Fibroblast of peridontal ligament (primary cell): Measurements from ENCODE around the gene ZSWIM4.

ENCODE experiments used
- DNase-seq: peaks from one replicate; pipeline ENCODE4 v3.0.0-alpha.2; 2010; ENCODE audit errors: extremely low read depth

The ZSWIM4 gene

DNA sequence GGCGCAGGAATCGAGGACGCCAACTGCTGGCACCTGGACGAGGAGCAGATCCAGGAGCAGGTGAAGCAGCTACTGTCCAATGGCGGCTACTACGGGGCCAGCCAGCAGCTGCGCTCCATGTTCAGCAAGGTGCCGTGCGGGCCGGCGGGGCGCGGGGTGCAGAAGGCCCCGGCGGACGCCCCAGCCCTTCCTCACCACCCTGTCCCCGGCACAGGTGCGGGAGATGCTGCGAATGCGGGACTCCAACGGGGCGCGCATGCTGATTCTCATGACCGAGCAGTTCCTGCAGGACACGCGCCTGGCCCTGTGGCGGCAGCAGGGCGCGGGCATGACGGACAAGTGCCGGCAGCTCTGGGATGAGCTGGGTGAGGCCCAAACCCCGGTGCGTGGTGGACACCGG lies 13.6 kb downstream of the ZSWIM4 start:
- no peak for DNase-seq

DNA sequence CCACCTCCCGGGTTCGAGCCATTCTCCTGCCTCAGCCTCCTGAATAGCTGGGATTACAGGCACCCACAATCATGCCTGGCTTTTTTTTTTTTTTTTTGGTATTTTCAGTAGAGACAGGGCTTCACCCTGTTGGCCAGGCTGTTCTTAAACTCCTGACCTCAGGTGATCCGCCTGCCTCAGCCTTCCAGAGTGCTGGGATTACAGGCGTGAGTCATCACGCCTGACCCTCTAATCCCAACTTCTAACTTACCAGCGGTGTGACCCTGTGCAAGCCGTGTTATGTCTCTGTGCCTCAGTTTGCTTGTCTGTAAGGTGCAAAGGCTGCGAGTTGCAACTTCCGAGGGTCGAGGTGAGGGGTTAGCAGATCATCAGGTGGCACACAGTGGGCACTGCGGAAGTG lies 17.3 kb downstream of the ZSWIM4 start:
- DNase-seq, result no peak

DNA sequence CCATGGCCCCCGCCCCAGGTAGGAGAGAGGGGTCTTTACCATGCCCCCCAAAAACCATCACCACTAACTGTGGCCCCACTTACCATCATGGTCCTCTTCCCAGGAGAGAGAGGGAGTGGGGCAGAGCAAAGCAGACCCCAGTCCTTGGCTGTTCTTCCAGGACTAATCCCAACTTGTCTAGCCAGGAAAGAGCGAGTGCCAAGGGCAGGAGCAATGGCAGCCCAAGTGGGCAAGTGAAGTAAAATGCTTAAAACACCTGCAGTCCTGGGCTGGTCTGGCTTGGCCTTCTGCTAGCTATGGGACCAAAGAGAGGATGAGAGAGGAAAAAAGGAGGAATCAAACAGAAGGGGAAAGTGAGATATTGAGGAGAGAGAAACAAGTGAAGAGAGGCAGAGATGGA lies 17.9 kb downstream of the ZSWIM4 start:
- no peak for DNase-seq

DNA sequence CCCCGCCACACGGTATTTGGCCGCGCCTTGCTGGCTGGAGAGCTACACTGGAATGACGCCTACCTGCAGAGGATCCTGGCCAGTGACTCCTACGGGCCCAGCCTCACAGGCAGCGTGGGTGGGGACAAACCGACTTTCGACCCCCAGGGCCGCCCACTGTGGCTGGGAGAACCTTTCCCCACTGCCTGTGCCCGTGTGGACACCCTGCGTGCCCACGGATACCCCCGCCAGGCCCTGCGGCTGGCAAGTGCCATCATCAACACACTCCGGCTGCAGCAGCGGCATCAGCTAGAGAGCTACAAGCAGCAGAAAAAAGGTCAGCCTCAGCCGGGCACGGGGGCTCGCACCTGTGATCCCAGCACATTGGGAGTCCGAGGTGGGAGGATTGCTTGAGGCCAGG lies 19.3 kb downstream of the ZSWIM4 start:
- DNase-seq, result no peak

GRCh38 chr19:13817018-13817614 lies 21.9 kb downstream of the ZSWIM4 start:
- DNase-seq, result no peak

GRCh38 chr19:13817615-13818371 lies 22.6 kb downstream of the ZSWIM4 start:
- DNase-seq, result no peak

GRCh38 chr19:13819238-13819637 lies 24.0 kb downstream of the ZSWIM4 start:
- no peak for DNase-seq

GRCh38 chr19:13821292-13821691 lies 26.0 kb downstream of the ZSWIM4 start:
- no peak for DNase-seq

- no peak for DNase-seq
These were observed 28.0 kb downstream of the ZSWIM4 start for GRCh38 chr19:13823256-13823655.

DNA sequence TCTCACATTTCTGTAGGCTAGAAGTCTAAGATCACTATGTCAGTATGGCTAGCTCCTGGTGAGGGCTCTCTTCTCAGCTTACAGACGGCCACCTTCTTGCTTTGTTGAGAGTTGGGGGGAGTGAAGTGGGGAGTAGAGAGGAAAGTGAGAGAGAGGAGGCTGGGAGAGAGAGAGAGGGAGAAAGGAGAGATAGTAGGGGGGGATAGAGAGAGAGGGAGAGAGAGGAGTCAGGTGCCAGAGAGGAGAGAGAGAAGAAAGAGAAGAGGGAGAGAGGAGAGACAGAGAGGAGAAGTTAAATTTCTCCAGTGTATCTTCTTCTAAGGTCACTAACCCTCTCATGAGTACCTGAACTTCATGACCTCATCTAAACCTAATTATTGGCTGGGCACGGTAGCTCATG lies 28.7 kb downstream of the ZSWIM4 start:
- no peak for DNase-seq

DNA sequence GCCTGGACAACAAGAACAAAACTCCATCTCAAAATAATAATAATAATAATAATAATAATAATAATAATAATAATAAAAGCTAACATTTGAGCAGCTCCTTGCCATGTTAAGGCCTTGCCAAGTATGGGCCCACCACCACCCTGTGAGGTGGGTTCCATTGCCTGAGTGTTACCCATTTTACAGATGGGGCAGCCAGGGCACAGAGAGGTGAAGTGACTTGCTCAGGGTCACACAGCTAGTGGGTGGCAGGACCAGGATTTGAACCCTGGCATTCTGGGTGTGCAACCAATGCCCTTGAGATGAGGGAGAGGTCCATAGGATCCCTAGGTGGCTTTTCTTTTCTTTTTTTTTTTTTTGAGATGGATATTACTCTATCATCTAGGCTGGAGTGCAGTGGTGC lies 29.5 kb downstream of the ZSWIM4 start:
- no peak for DNase-seq

DNA sequence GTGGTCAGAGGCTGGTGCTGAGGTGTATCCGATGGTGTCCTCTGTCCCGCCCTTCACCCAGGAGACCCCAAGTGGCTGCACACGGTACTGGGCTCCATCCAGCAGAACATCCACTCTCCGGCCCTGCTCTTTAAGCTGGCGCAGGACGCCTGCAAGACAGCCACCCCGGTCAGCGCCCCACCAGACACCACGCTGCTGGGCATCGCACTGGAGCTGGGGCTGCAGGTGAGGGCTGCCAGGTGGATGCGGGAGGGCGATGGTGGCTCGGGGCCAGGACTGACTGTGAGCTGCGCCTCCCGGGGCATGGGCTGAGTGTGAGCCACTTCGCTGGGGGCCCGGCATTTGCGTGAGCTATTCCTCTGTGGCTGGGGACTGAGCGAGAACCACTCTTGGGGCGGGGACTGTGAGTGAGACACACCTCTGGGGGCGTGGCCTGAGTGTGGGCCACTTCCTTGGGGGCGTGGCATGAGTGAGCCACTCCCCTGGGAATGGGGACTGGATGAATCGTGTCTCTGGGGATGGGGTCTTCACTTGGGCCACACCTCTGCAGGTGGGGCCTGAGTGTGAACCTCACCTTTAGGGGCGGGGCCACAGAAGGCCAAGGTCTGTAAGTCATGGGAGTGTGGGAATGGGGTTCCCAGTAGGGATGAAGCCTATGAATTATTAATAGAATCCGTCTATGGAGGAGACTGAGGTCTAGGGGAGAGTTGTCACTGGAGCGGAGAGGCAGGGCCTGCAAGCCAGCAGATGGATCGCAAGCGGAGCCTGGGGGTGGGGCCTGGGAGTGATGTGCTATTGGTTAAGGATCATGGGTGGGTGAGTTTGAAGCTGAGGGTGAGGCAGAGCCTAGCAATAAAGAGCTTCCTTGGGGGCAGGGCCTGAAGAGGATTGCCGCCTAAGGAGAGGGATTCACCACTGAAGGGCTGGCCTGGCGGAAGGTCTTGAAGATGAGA lies 30.5 kb downstream of the ZSWIM4 start:
- no peak for DNase-seq

GRCh38 chr19:13826652-13827235 lies 31.5 kb downstream of the ZSWIM4 start:
- no peak for DNase-seq

- DNase-seq, result no peak
These were observed 32.4 kb downstream of the ZSWIM4 start for GRCh38 chr19:13827656-13828055.

DNA sequence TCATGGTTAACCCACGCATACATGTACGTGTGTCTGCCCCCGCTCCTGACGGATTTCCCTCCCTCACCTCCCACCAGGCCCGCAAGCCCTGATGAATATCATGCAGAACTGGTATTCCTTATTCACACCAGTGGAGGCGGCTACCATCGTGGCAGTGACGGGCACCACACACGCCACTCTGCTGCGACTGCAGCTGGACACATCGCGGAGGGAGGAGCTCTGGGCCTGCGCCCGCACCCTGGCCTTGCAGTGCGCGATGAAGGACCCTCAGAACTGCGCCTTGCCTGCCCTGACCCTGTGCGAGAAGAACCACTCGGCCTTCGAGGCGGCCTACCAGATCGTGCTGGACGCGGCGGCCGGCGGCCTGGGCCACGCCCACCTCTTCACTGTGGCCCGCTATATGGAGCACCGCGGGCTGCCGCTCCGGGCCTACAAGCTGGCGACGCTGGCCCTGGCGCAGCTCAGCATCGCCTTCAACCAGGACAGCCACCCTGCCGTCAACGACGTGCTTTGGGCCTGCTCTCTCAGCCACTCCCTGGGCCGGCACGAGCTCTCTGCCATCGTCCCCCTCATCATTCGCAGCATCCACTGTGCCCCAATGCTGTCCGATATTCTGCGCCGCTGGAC lies 35.0 kb downstream of the ZSWIM4 start:
- DNase-seq, result no peak

DNA sequence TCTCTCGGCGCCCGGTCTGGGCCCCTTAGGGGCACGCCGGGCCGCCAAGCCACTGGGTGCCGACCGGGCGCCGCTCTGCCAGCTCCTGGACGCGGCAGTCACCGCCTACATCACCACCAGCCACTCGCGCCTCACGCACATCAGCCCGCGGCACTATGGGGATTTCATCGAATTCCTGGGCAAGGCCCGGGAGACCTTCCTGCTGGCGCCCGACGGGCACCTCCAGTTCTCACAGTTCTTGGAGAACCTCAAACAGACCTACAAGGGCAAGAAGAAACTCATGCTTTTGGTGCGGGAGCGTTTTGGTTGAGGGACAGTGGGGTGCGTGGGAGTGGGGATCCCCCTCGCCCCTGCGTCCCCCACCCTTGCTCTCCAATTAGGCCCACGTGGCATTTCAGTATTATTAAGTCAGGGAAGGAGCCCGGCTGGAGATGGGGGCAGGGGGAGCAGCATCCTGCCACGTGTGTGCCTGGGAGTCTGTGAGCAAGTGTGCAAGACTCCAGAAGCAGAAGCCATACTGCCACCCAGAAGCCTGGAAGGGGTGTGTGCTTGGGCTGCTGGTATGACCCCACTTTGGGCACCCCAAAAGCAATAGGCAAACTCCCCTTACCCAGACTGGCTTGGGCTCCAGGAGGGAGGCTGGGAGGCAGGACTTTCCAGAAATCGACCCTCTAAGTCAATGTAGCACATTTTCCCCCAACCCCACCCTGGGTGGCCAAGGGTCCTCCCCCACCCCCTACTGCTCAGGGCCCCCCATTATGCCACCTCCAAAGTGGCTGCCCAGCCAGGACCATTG lies 35.7 kb downstream of the ZSWIM4 start:
- DNase-seq, result no peak

DNA sequence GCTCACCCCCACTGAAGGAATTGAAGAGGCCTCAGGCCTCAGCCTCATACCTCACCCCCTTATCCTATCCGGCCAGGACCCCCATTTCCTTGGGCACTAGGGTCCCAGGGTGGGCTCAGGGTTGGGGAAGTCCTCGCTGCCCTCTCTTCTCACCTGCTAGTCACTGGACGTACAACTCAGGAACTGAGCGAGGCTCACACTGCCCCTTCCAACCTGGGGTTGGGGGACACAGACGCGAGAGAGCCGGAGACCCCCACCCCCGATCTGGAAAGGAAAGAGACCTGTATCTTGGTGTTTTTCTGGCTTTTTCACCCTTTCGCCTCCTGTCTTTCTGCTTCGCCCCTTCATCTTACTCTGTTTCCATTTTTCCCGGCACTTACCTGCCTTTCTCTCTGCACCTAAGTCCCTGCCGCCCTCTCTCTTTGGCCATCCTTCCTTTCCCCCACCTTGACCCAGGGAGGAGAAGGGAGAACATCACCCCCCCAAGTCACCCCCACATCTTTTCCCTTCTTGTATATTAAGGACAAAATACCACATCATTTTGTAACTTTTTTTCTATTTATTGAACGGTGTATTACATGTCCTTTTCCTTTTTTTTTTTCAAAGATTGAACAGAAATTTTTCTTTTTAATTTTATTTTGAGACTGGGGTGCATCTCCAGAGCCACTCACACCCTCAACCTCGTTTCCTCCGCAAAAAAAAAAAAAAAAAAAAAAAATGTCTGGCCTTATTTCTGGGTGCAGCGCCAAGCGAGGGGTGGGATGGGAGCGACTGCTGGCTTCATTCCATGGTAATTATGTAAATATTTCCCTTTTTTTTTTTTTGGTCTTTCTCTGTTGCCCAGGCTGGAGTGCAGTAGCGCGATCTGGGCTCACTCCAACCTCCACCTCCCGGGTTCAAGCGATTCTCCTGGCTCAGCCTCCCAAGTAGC lies 36.6 kb downstream of the ZSWIM4 start:
- no peak for DNase-seq

DNA sequence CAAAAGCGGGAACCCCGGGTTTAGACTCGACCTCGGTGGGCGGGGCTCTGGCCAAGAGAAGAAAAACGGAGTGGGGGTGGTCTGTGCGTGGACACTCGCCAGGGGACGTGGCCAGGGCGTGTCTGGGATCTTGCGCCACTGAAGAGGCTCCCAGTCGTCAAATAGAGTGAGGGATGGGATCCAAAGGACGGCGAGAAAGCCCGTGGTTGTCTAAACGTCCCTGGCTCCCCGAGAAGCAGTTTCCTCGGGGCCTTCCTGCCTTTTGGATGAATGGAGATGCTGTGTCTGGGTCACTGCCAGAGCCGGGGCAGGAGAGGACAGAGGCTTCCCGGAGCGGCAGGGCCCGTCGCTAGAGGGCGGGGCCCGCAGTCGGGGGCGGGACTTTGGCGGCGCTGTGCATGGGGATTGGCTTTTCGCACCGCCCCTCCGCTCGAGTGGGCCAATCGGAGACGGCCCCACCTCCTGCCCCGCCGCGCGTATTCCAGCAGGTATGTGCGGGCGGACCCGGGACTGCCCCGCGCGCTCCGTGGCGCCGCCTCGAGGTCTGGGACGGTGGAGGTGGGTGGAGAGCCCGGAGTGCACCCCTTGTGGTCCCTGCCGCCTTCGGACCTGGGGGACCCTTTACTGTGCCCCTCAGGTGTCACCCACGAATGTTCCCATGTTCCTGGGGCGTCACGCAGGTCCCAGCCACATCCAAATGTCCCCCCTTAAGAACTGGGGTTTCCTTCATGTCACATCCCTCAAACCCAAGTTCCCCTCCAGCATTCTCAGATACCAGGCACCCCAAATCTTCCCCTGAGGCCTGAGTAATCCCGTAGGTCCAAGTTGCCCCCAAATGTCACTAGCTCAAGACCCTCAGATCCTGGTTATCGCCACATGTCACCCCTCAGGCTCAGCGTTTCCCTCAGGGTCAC lies 38.3 kb downstream of the ZSWIM4 start:
- peak; percentile 71 for DNase-seq
